ENCODE data around the gene GEMIN7.

GRCh38 chr19:45061965-45062364 lies 17.1 kb upstream of the GEMIN7 start:
- TF ChIP-seq CTCF (IDR thresholded peaks at IDR 0.05; ENCODE audit: low read depth, low read length) (no peak), EZH2phosphoT487 (IDR thresholded peaks at IDR 0.05; ENCODE audit: low read depth) (no peak)
